ENCODE results near the gene CCPG1. TPM values are rescaled to one million over a fixed set of nuclear protein-coding genes. Genes with fewer than 3 reads are reported as not detected.

Gene CCPG1
- total RNA-seq, 2 experiments from 2014 or later, result 11.0 to 11.1 TPM

- TF ChIP-seq, protein P1, sequence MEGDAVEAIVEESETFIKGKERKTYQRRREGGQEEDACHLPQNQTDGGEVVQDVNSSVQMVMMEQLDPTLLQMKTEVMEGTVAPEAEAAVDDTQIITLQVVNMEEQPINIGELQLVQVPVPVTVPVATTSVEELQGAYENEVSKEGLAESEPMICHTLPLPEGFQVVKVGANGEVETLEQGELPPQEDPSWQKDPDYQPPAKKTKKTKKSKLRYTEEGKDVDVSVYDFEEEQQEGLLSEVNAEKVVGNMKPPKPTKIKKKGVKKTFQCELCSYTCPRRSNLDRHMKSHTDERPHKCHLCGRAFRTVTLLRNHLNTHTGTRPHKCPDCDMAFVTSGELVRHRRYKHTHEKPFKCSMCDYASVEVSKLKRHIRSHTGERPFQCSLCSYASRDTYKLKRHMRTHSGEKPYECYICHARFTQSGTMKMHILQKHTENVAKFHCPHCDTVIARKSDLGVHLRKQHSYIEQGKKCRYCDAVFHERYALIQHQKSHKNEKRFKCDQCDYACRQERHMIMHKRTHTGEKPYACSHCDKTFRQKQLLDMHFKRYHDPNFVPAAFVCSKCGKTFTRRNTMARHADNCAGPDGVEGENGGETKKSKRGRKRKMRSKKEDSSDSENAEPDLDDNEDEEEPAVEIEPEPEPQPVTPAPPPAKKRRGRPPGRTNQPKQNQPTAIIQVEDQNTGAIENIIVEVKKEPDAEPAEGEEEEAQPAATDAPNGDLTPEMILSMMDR (IDR thresholded peaks at IDR 0.05), result no peak
- ATAC-seq (no peak), DNase-seq (no peak)
- H3K4me1 Mint-ChIP-seq (ENCODE audit: low read depth), result no peaks in the 10 kb centered on the region
- intact Hi-C loops (cut with micrococcal nuclease), result no loop called here
- H3K9me3 Mint-ChIP-seq, result no peaks in the 10 kb centered on the region
- no peaks in the 10 kb centered on the region for H3K27me3 Mint-ChIP-seq
- peaks cover 19% of the 10 kb centered on the region for H3K36me3 Mint-ChIP-seq (ENCODE audit: low read depth)
- no peak overlapping the region for H3K27ac Mint-ChIP-seq
- H3K4me3 Mint-ChIP-seq, result no peak overlapping the region
- CTCF ChIA-PET, result no interaction called here
- POLR2A ChIA-PET, result no interaction called here
Measured at GRCh38 chr15:55353025-55353424, 55.1 kb downstream of the CCPG1 start.

GRCh38 chr15:55349282-55349681 lies 58.9 kb downstream of the CCPG1 start:
- H3K27ac Mint-ChIP-seq, result no peak overlapping the region
- no peaks in the 10 kb centered on the region for H3K9me3 Mint-ChIP-seq
- H3K4me1 Mint-ChIP-seq (ENCODE audit: low read depth), result no peaks in the 10 kb centered on the region
- TF ChIP-seq, protein P1 (IDR thresholded peaks at IDR 0.05), result no peak
- H3K27me3 Mint-ChIP-seq, result no peaks in the 10 kb centered on the region
- no peak for ATAC-seq
- H3K4me3 Mint-ChIP-seq, result no peak overlapping the region
- intact Hi-C loops (cut with micrococcal nuclease), result no loop called here
- H3K36me3 Mint-ChIP-seq (ENCODE audit: low read depth), result peaks cover 19% of the 10 kb centered on the region
- ChIA-PET CTCF (no interaction called here), POLR2A (no interaction called here)
- DNase-seq, result no peak

GRCh38 chr15:55348281-55348778 lies 59.8 kb downstream of the CCPG1 start:
- CTCF ChIA-PET, result no interaction called here
- intact Hi-C loops (cut with micrococcal nuclease), result no loop called here
- Mint-ChIP-seq H3K4me3 (no peak overlapping the region), H3K27me3 (no peaks in the 10 kb centered on the region), H3K27ac (no peak overlapping the region), H3K36me3 (ENCODE audit: low read depth) (peaks cover 26% of the 10 kb centered on the region), H3K4me1 (ENCODE audit: low read depth) (no peaks in the 10 kb centered on the region), H3K9me3 (no peaks in the 10 kb centered on the region)
- ATAC-seq (no peak), DNase-seq (no peak)
- POLR2A ChIA-PET, result no interaction called here
- TF ChIP-seq, protein P1 (IDR thresholded peaks at IDR 0.05), result no peak

- no peaks in the 10 kb centered on the region for H3K9me3 Mint-ChIP-seq
- no peak overlapping the region for H3K4me3 Mint-ChIP-seq
- H3K27ac Mint-ChIP-seq, result no peak overlapping the region
- peaks cover 28% of the 10 kb centered on the region for H3K36me3 Mint-ChIP-seq (ENCODE audit: low read depth)
- ChIA-PET CTCF (interaction anchor here (0.8 kb wide), 1 partner anchor 90 kb away, joined by 3 read pairs; no protein-coding TSS in a partner anchor), POLR2A (no interaction called here)
- intact Hi-C loops (cut with micrococcal nuclease), result no loop called here
- H3K4me1 Mint-ChIP-seq (ENCODE audit: low read depth), result no peaks in the 10 kb centered on the region
- H3K27me3 Mint-ChIP-seq, result no peaks in the 10 kb centered on the region
- TF ChIP-seq, protein P1 (IDR thresholded peaks at IDR 0.05), result no peak
- ATAC-seq, result no peak
- no peak for DNase-seq
Measured at GRCh38 chr15:55344206-55344605, 64.0 kb downstream of the CCPG1 start.

DNA sequence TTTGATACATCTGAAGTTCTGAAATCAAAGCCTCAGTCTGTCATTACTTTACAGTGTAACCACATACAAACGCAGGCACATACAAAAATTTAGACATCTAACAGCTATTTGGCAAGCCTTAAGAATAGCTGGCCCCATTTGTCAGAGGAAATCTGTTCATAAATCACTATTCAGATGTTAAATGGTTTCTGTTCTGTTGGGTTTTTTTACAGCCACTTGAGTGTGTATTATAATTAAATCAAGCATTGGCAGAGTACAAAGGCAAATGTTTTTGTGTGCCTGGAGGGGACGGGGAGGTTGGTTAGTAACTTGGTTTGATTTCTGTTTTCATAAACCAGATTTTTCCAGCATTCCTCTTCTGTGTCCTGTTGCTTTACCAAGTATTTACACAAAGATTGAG lies 65.0 kb downstream of the CCPG1 start:
- POLR2A ChIA-PET, result no interaction called here
- H3K9me3 Mint-ChIP-seq, result no peaks in the 10 kb centered on the region
- intact Hi-C loops (cut with micrococcal nuclease), result no loop called here

More for the DNA sequence above, 65.0 kb downstream of the CCPG1 start:
- H3K36me3 Mint-ChIP-seq (ENCODE audit: low read depth), result peaks cover 25% of the 10 kb centered on the region
- DNase-seq (no peak), ATAC-seq (no peak)
- H3K27me3 Mint-ChIP-seq, result no peaks in the 10 kb centered on the region
- TF ChIP-seq, protein P1 (IDR thresholded peaks at IDR 0.05), result no peak
- H3K4me3 Mint-ChIP-seq, result no peak overlapping the region
- H3K4me1 Mint-ChIP-seq (ENCODE audit: low read depth), result no peaks in the 10 kb centered on the region
- CTCF ChIA-PET, result no interaction called here
- no peak overlapping the region for H3K27ac Mint-ChIP-seq
